ENCODE data around the gene OSBPL9. TPM values are rescaled to one million over a fixed set of nuclear protein-coding genes. Genes with fewer than 3 reads are reported as not detected.

Gene OSBPL9
- total RNA-seq, 1 experiment from 2014 or later, result 52.6 TPM

- TF ChIP-seq TCF7L2 (IDR thresholded peaks at IDR 0.05; ENCODE audit: borderline replicate concordance, extremely low read depth, insufficient read depth, insufficient read length) (peak; percentile 73), SP1 (IDR thresholded peaks at IDR 0.05; ENCODE audit: low read depth) (peak; percentile 91), ZFX (IDR thresholded peaks at IDR 0.05) (no peak), POLR2A (IDR thresholded peaks at IDR 0.05; ENCODE audit: borderline replicate concordance, extremely low read depth, insufficient read depth, insufficient read length) (no peak), CBX3 (IDR thresholded peaks at IDR 0.05; ENCODE audit: low read depth) (peak; percentile 92)
Observed at GRCh38 chr1:51636764-51637522, 20.1 kb downstream of the OSBPL9 start (continued).

- CTCF ChIA-PET, result no interaction called here
- POLR2A ChIA-PET, result no interaction called here
- peak overlapping the region; percentile 73; the same call in 1 of the 2 replicates for H3K27ac ChIP-seq (ENCODE audit: low read depth, low read length)
- H3K4me3 ChIP-seq (replicated peaks in 1 of 2; ENCODE audit: low read depth in 1 of 2, low read length in 2 of 2), result no peak overlapping the region
- H3K9ac ChIP-seq (ENCODE audit: low read length), result peak overlapping the region; percentile 28; the same call in 1 of the 2 replicates
- H3K79me2 ChIP-seq (ENCODE audit: insufficient read depth, low read length), result peaks cover 60% of the 10 kb centered on the region
- no peaks in the 10 kb centered on the region for H3K9me3 ChIP-seq (ENCODE audit: control insufficient read depth in 1 of 2, insufficient read depth in 1 of 2, low read depth in 1 of 2, low read length in 2 of 2)
- no peaks in the 10 kb centered on the region for H3K9me2 ChIP-seq (ENCODE audit: insufficient read depth)
- no peaks in the 10 kb centered on the region for H3K27me3 ChIP-seq (ENCODE audit: insufficient read depth, low read length)
- intact Hi-C loops (cut with micrococcal nuclease), result no loop called here
- ATAC-seq, result peak; percentile 24; the same call in 1 of the 2 replicates
- H3K4me1 ChIP-seq (ENCODE audit: control insufficient read depth in 1 of 2, insufficient read depth in 2 of 2, low read length in 2 of 2), result peaks cover 48 to 77% of the 10 kb centered on the region in 2 experiments
- BruUV-seq (replicated peaks), result no TSS peak
- no peak overlapping the region for H2AFZ ChIP-seq (ENCODE audit: low read depth, low read length, poor library complexity, severe bottlenecking)
- TF ChIP-seq ZFX (IDR thresholded peaks at IDR 0.05) (no peak), YY1 (IDR thresholded peaks at IDR 0.05; ENCODE audit: extremely low read depth, insufficient replicate concordance, low read depth, low read length) (no peak), ELF1 (IDR thresholded peaks at IDR 0.05; ENCODE audit: borderline replicate concordance, low read depth) (no peak), EZH2phosphoT487 (IDR thresholded peaks at IDR 0.05; ENCODE audit: borderline replicate concordance) (no peak), ZNF274 (IDR thresholded peaks at IDR 0.05; ENCODE audit: low read depth, low read length) (no peak), ATF3 (IDR thresholded peaks at IDR 0.05) (no peak), MAX (IDR thresholded peaks at IDR 0.05) (no peak), TCF7L2 (IDR thresholded peaks at IDR 0.05; ENCODE audit: borderline replicate concordance, extremely low read depth, insufficient read depth, insufficient read length) (no peak), ZBTB33 (IDR thresholded peaks at IDR 0.05; ENCODE audit: extremely low read depth, insufficient replicate concordance, low read length) (no peak), SIN3A (IDR thresholded peaks at IDR 0.05; ENCODE audit: low read depth) (no peak), SP1 (IDR thresholded peaks at IDR 0.05; ENCODE audit: low read depth) (no peak), POLR2A (IDR thresholded peaks at IDR 0.05; ENCODE audit: borderline replicate concordance, extremely low read depth, insufficient read depth, insufficient read length) (no peak), FOSL1 (IDR thresholded peaks at IDR 0.05; ENCODE audit: low read depth) (no peak), JUND (IDR thresholded peaks at IDR 0.05) (no peak), RAD21 (IDR thresholded peaks at IDR 0.05; ENCODE audit: low read depth) (no peak), EGR1 (IDR thresholded peaks at IDR 0.05; ENCODE audit: low read depth) (no peak), CEBPB (IDR thresholded peaks at IDR 0.05; ENCODE audit: low read depth) (no peak)
- H3K36me3 ChIP-seq (ENCODE audit: control insufficient read depth in 1 of 2, insufficient read depth in 2 of 2, low read length in 2 of 2), result no peaks in the 10 kb centered on the region
- RAD21 ChIA-PET (ENCODE audit: low non-redundant PET in 1 of 2, low total read pairs in 2 of 2, uncharacterized antibody in 2 of 2, unreplicated experiment in 2 of 2), result no interaction called here
- no peaks in the 10 kb centered on the region for H4K20me1 ChIP-seq (ENCODE audit: insufficient read depth)
- peak overlapping the region; percentile 77 for H3K4me2 ChIP-seq (ENCODE audit: low read length)
- no peak for DNase-seq (ENCODE audit: low read depth, low spot score)
Observed at GRCh38 chr1:51638350-51638749, 21.5 kb downstream of the OSBPL9 start.
